ENCODE data around the gene ABCD3.

ABCD3 gene

DNA sequence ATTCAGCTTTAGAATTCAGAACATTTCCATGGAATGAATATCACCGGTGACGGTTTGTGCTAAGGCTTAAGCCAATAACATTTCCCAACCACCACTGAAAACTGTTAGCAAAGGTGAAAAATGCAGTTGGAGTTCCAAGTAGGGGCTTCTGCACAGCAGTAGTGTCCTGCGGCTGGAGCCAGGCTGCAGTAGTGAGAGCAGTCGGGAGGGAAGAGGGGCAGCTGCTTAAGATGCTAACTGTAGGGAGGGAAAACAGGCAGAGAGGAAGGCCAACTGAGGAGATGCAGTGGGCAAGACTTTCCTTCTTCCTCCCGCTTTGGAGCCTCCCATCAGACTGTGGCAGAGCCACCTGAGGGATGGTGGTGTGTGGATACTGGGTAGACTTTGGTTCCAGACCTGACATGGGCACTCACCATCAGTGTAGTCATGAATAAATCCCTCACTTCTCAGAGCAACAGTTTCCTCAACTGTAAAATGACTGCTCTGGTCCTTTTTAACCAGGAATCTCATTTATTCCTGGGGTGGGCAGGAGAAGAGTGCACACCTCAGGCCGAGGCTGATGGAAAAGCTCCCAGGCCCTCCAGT is 120.1 kb downstream of the ABCD3 start:
- TF ChIP-seq CTCF (IDR thresholded peaks at IDR 0.05; ENCODE audit: control insufficient read depth, insufficient read depth, low read depth, low read length, missing control alignments): peak; percentile 3
- no peak overlapping the region for H3K4me3 ChIP-seq (ENCODE audit: control insufficient read depth, low read depth, low read length)
- no peak for DNase-seq (ENCODE audit: low read depth)

GRCh38 chr1:94539496-94539895 is 121.3 kb downstream of the ABCD3 start:
- DNase-seq (ENCODE audit: low read depth): no peak
- H3K4me3 ChIP-seq (ENCODE audit: control insufficient read depth, low read depth, low read length): no peak overlapping the region
- no peak for TF ChIP-seq CTCF (IDR thresholded peaks at IDR 0.05; ENCODE audit: control insufficient read depth, insufficient read depth, low read depth, low read length, missing control alignments)

DNA sequence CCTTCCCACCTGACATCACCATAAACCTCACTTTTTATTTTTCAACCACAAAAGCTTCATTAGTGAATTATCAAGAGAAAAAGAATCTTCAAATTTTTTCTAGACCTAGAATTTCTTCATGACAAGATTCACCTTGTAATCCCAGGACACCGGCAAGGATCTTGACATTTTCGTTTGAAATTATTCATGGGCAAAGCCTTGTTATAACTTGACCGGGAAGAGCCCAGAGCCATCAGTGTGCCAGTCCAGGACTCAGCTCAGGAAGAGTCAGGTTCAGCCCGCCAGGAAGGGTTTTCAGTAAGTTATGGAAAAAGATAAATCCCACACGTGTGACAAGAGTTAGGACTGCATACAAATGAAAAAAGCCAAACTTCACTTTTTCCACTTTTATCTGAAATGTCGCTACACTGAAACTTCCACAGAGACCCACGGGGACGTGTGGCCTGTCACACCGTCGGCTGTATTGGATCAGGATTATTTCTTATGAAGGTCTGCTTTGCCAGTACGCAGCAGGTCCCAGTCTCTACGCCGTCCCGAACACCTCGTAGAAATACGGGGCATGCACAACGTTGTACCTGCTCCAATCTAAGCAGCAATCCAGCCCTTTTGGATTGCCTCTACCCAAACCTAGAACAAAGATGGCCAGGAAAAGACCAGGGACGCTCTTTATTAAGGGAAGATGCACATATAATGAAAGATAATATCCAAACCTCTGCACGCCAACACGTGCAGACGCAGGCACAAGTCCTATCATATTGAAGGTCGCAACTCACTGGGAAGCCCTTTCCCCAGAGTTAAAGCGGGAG is 122.5 kb downstream of the ABCD3 start:
- no peak for DNase-seq (ENCODE audit: low read depth)
- TF ChIP-seq CTCF (IDR thresholded peaks at IDR 0.05; ENCODE audit: control insufficient read depth, insufficient read depth, low read depth, low read length, missing control alignments): no peak
- H3K4me3 ChIP-seq (ENCODE audit: control insufficient read depth, low read depth, low read length): peak overlapping the region; percentile 49

- peak within 1 kb of the TSS; percentile 49 for H3K4me3 ChIP-seq (ENCODE audit: control insufficient read depth, low read depth, low read length)
- TF ChIP-seq CTCF (IDR thresholded peaks at IDR 0.05; ENCODE audit: control insufficient read depth, insufficient read depth, low read depth, low read length, missing control alignments): peak; percentile 7
- no peak for DNase-seq (ENCODE audit: low read depth)
These were observed 123.3 kb downstream of the ABCD3 start, which contains the start of gene F3 for GRCh38 chr1:94541246-94542087. F3 (minus strand) TSS chr1:94541759; CDS start chr1:94541636, 123 bp downstream.

- H3K4me3 ChIP-seq (ENCODE audit: control insufficient read depth, low read depth, low read length): peak overlapping the region; percentile 49
- no peak for DNase-seq (ENCODE audit: low read depth)
- TF ChIP-seq CTCF (IDR thresholded peaks at IDR 0.05; ENCODE audit: control insufficient read depth, insufficient read depth, low read depth, low read length, missing control alignments): no peak
These were observed 124.1 kb downstream of the ABCD3 start for GRCh38 chr1:94542088-94542870.

DNA sequence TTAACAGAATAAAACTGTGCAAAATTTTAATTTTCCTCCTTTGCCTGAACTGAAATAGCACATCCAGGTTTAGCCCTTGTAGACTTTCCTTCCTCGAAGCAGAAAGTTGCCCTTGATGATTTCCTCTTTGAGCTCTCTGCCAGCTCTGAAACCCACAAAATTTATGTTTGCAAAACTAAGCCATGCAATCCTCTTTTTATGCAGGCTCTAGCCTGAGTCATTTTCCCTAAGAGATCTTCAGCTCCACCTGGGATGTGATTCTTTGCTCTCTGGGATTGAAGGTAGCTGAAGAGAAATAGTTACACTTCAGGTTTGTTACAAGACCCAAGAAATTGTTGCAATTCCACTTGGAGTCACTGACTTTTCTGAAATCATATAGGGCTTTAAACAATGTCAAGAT is 124.8 kb downstream of the ABCD3 start:
- TF ChIP-seq CTCF (IDR thresholded peaks at IDR 0.05; ENCODE audit: control insufficient read depth, insufficient read depth, low read depth, low read length, missing control alignments): no peak
- no peak for DNase-seq (ENCODE audit: low read depth)
- H3K4me3 ChIP-seq (ENCODE audit: control insufficient read depth, low read depth, low read length): no peak overlapping the region
